B cell (primary cell): ENCODE measurements around the gene NEAT1. TPM values are rescaled to one million over a fixed set of nuclear protein-coding genes. Genes with fewer than 3 reads are reported as not detected.

Experiments
- ATAC-seq: fragments of 200-7000 bp; cut with Tn5 transposase; one replicate; pipeline ENCODE4 v1.10.0; 2021; ENCODE audit warnings: low read depth, mild to moderate bottlenecking, moderate number of reproducible peaks, moderate library complexity
- CTCF ChIA-PET: fragments of 350-600 bp; sonication (Branson Sonifier 250); formaldehyde crosslinking; loops from one replicate; lab custom pipeline; 2021; ENCODE audit warnings: antibody characterized with exemption, inconsistent platforms; lab: Charles Lee
- POLR2A ChIA-PET: fragments of 350-600 bp; sonication (Branson Sonifier 250); formaldehyde crosslinking; loops from one replicate; lab custom pipeline; 2021; ENCODE audit warnings: antibody characterized with exemption; lab: Charles Lee
- DNase-seq: peaks from one replicate; pipeline ENCODE4 v3.0.0; 2013
- H2AFZ ChIP-seq: 2 replicates; pipeline ENCODE4 v1.6.1; 2012; ENCODE audit warnings: mild to moderate bottlenecking, low read depth, low read length; ENCODE audit not compliant: insufficient read depth, poor library complexity, severe bottlenecking
- H3K27ac ChIP-seq, 2 donors: 1 replicate in 1 of 2; 2 replicates in 1 of 2; pipeline ENCODE4 v1.5.1; 2012 to 2013; ENCODE audit warnings: low read length in 2 of 2, mild to moderate bottlenecking in 2 of 2, moderate library complexity in 1 of 2
- H3K27me3 ChIP-seq, 4 experiments: fragments of 200-600 bp in 1 of 4; sonication (generic) in 1 of 4; replicated peaks in 1 of 4; 1 replicate in 2 of 4; 2 replicates in 2 of 4; pipeline versions ENCODE4 v1.6.1 to v1.7.0; 2013 to 2016; ENCODE audit warnings: low read length in 3 of 4, mild to moderate bottlenecking in 2 of 4, mixed read lengths in 1 of 4, moderate library complexity in 1 of 4; ENCODE audit not compliant: insufficient read depth in 4 of 4, control insufficient read depth in 3 of 4; ENCODE audit errors: control extremely low read depth in 1 of 4
- H3K36me3 ChIP-seq, 2 experiments: replicated peaks in 1 of 2; 1 replicate in 1 of 2; 2 replicates in 1 of 2; pipeline versions ENCODE4 v1.6.1 to v1.7.1; 2013; ENCODE audit warnings: low read length in 1 of 2; ENCODE audit not compliant: insufficient read depth in 2 of 2, control insufficient read depth in 1 of 2; ENCODE audit errors: control extremely low read depth in 1 of 2, extremely low read depth in 1 of 2
- H3K4me1 ChIP-seq, 2 donors: fragments of 200-600 bp in 1 of 2; sonication (generic) in 1 of 2; 1 replicate in 1 of 2; 2 replicates in 1 of 2; pipeline versions ENCODE4 v1.5.1 to v1.6.1; 2013 to 2017; ENCODE audit warnings: low read length in 2 of 2; ENCODE audit not compliant: control insufficient read depth in 2 of 2, insufficient read depth in 2 of 2
- H3K4me2 ChIP-seq: replicated peaks from 2 replicates; pipeline ENCODE3; 2012; ENCODE audit warnings: mild to moderate bottlenecking, low read depth, low read length; ENCODE audit not compliant: poor library complexity, severe bottlenecking
- H3K4me3 ChIP-seq, 5 experiments: fragments of 200-600 bp in 1 of 5; sonication (generic) in 1 of 5; 1 replicate in 3 of 5; 2 replicates in 2 of 5; pipeline versions ENCODE4 v1.5.1 to v1.7.0; 2011 to 2016; ENCODE audit warnings: low read length in 4 of 5, mild to moderate bottlenecking in 4 of 5, low read depth in 2 of 5, control low read depth in 1 of 5, moderate library complexity in 1 of 5; ENCODE audit not compliant: insufficient read depth in 1 of 5; ENCODE audit errors: control extremely low read depth in 1 of 5, extremely low read depth in 1 of 5
- H3K79me2 ChIP-seq: fragments of 200-600 bp; sonication (generic); one replicate; pipeline ENCODE4 v1.6.0; 2016; ENCODE audit warnings: low read length; ENCODE audit not compliant: control insufficient read depth, insufficient read depth
- H3K9ac ChIP-seq: fragments of 200-600 bp; sonication (generic); 2 replicates; pipeline ENCODE4 v1.6.1; 2017; ENCODE audit warnings: mild to moderate bottlenecking, low read length, moderate library complexity
- H3K9me3 ChIP-seq, 3 donors: one replicate each; pipeline versions ENCODE4 v1.6.1 to v1.7.1; 2013; ENCODE audit warnings: low read length in 2 of 3; ENCODE audit not compliant: control insufficient read depth in 2 of 3, insufficient read depth in 1 of 3; ENCODE audit errors: control extremely low read depth in 1 of 3
- H4K20me1 ChIP-seq: 2 replicates; pipeline ENCODE4 v1.6.0; 2012; ENCODE audit warnings: mild to moderate bottlenecking, low read length; ENCODE audit not compliant: insufficient read depth, control insufficient read depth, poor library complexity, severe bottlenecking
- H3K27ac Mint-ChIP-seq: one replicate; pipeline ENCODE4 v1.8.0; 2021; ENCODE audit warnings: mixed read lengths
- H3K27me3 Mint-ChIP-seq: one replicate; pipeline ENCODE4 v1.8.0; 2021; ENCODE audit warnings: mixed read lengths
- H3K4me1 Mint-ChIP-seq: one replicate; pipeline ENCODE4 v1.8.0; 2021; ENCODE audit warnings: mixed read lengths
- H3K4me3 Mint-ChIP-seq: one replicate; pipeline ENCODE4 v1.8.0; 2021; ENCODE audit warnings: mixed read lengths
- H3K9me3 Mint-ChIP-seq: one replicate; pipeline ENCODE4 v1.8.0; 2022; ENCODE audit warnings: mixed read lengths; ENCODE audit not compliant: insufficient read depth
- CTCF ChIP-seq: fragments of 200-600 bp; IDR thresholded peaks from one replicate; pipeline ENCODE4 v1.8.0; 2022; ENCODE audit warnings: antibody characterized with exemption, mild to moderate bottlenecking
- EZH2 ChIP-seq: IDR thresholded peaks from 2 replicates; pipeline ENCODE4 v1.6.1; 2012; ENCODE audit warnings: borderline replicate concordance, low read depth, mild to moderate bottlenecking, moderate library complexity, low read length; ENCODE audit not compliant: insufficient read depth, poor library complexity, severe bottlenecking
- WGBS: methylation state at CpG from one replicate; pipeline ENCODE4 v1.1.5; 2013; ENCODE audit warnings: missing lambda C conversion rate; ENCODE audit not compliant: insufficient coverage; 5-methylcytosine and 5-hydroxymethylcytosine counted together
- intact Hi-C: fragments of 100-400 bp; cut with micrococcal nuclease; formaldehyde crosslinking; loops from one replicate; pipeline ENCODE4 v1.10.0; 2022
- polyA plus RNA-seq: library from polyadenylated mRNA; depleted of rRNA; stranded (reverse); fragments of >200 nt; gene quantifications from 2 replicates; pipeline ENCODE4 v1.2.3, GENCODE V29; 2012
- total RNA-seq, 2 donors: library from RNA; stranded (reverse); fragments of 120-200 nt in 1 of 2; gene quantifications; 1 replicate in 1 of 2; 2 replicates in 1 of 2; pipeline versions ENCODE4 v1.2.3 to v1.2.4, GENCODE V29; 2013 to 2022

NEAT1 gene
- total and polyA plus RNA-seq, 2 donors (not counting 1 experiment from before 2014, with no cell fraction given), result 66.7 to 1,642 TPM

DNA sequence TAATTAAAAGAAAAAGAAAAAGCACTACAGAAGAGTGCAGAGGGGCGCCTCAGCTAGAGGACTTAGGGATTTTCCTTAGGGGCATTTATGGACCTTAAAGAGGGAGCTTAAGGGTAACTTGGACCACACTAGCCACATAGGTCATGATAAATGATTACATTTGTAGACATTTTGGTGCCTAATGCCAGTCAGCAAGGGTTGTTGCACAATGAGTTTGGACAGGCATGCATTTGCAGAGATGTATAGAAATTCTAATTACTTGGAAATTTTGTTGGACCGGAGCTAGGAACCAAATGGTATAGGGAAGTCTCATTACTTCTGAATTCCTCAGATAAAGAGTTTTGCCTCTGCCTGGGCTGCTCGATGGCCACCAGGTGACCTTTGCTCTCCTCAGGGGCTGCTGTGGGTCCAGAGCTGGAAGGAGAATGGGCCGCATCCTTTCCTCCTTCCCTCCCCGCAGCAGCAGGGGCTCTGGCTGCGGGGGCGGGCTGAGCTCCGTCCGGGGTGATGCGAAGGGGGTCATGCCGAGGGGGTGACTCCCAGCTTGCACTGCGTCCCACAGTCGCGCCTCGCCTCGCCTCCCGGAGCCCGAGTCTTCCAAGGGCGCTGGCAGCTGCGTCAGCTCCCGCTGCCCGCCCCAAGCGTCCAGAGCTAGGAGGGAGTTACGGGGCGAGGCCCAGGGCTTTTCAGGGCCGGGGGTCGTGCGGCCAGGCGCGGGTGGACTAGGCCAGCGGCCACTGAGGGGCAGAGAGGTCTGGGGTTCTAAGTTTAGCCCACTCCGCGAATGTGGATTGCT, 56.0 kb downstream of the NEAT1 start:
- Mint-ChIP-seq H3K9me3 (no peaks in the 10 kb centered on the region), H3K4me1 (peaks cover 14% of the 10 kb centered on the region), H3K4me3 (peak overlapping the region; percentile 35), H3K27me3 (no peaks in the 10 kb centered on the region), H3K27ac (peak overlapping the region; percentile 63)
- Histone ChIP-seq H3K9me3 (no peaks in the 10 kb centered on the region), H3K9ac (no peak overlapping the region), H3K4me1 (peaks cover 11 to 22% of the 10 kb centered on the region in 2 donors), H3K79me2 (peaks cover 40% of the 10 kb centered on the region), H4K20me1 (no peaks in the 10 kb centered on the region), H3K4me2 (peak overlapping the region; percentile 85), H3K4me3 (no peak overlapping the region), H3K27me3 (no peaks in the 10 kb centered on the region), H3K27ac (peak overlapping the region; percentile 88 to 92), H3K36me3 (no peaks in the 10 kb centered on the region), H2AFZ (peak overlapping the region; percentile 80)
- ATAC-seq, result no peak
- ChIA-PET POLR2A (interaction anchor here (0.5 to 13.6 kb wide), 10 partner anchors 11 to 149 kb away, joined by 3 to 366 read pairs (median 6); partner anchors contain the start of genes FRMD8, MALAT1 and NEAT1), CTCF (interaction anchor here (0.6 to 5.4 kb wide), 11 partner anchors 9 to 108 kb away, joined by 3 to 39 read pairs (median 6); partner anchors contain the start of gene MALAT1)
- DNase-seq, result no peak
- TF ChIP-seq EZH2, result no peak
- TF ChIP-seq CTCF, result no peak
- WGBS, result 97% methylated on average over 29 of the region's 33 CpGs
- intact Hi-C loops, result no loop called here
